Activated naive CD8-positive, alpha-beta T cell treated with anti-CD3 and anti-CD28 coated beads, Interleukin-2, amount 50 U/mL, for 24 hours (primary cell): ENCODE data around the gene ACP3.

Experiments used
- ATAC-seq: fragments of 150-1000 bp; cut with Tn5 transposase; one replicate; pipeline ENCODE4 v1.10.0; 2021
- DNase-seq: peaks from one replicate; pipeline ENCODE4 v3.0.0; 2021
- H3K27ac Mint-ChIP-seq: one replicate; pipeline ENCODE4 v1.8.0; 2021; ENCODE audit warnings: mild to moderate bottlenecking, mixed read lengths
- H3K27me3 Mint-ChIP-seq: one replicate; pipeline ENCODE4 v1.8.0; 2021; ENCODE audit warnings: mixed read lengths
- H3K36me3 Mint-ChIP-seq: one replicate; pipeline ENCODE4 v1.8.0; 2021; ENCODE audit warnings: low read depth, mixed read lengths
- H3K4me1 Mint-ChIP-seq: one replicate; pipeline ENCODE4 v1.8.0; 2021; ENCODE audit warnings: mixed read lengths
- H3K4me3 Mint-ChIP-seq: one replicate; pipeline ENCODE4 v1.8.0; 2021; ENCODE audit warnings: mild to moderate bottlenecking, moderate library complexity, mixed read lengths
- H3K9me3 Mint-ChIP-seq: one replicate; pipeline ENCODE4 v1.8.0; 2021; ENCODE audit warnings: mixed read lengths

The ACP3 gene

GRCh38 chr3:132341746-132342145 is 24.5 kb downstream of the ACP3 start:
- ATAC-seq (no peak), DNase-seq (no peak)
- no peak overlapping the region for H3K4me3 Mint-ChIP-seq
- peaks cover 17% of the 10 kb centered on the region for H3K27me3 Mint-ChIP-seq
- no peaks in the 10 kb centered on the region for H3K9me3 Mint-ChIP-seq
- H3K4me1 Mint-ChIP-seq, result peaks cover 8% of the 10 kb centered on the region
- H3K27ac Mint-ChIP-seq, result no peak overlapping the region
- no peaks in the 10 kb centered on the region for H3K36me3 Mint-ChIP-seq

GRCh38 chr3:132342183-132342582 is 25.0 kb downstream of the ACP3 start:
- Mint-ChIP-seq H3K4me3 (no peak overlapping the region), H3K27me3 (peaks cover 17% of the 10 kb centered on the region), H3K9me3 (no peaks in the 10 kb centered on the region), H3K4me1 (peaks cover 8% of the 10 kb centered on the region), H3K36me3 (no peaks in the 10 kb centered on the region), H3K27ac (no peak overlapping the region)
- DNase-seq (no peak), ATAC-seq (no peak)

GRCh38 chr3:132342610-132343009 is 25.4 kb downstream of the ACP3 start:
- H3K9me3 Mint-ChIP-seq, result no peaks in the 10 kb centered on the region

GRCh38 chr3:132343018-132343612 is 25.9 kb downstream of the ACP3 start:
- H3K27ac Mint-ChIP-seq, result no peak overlapping the region
- peaks cover 17% of the 10 kb centered on the region for H3K27me3 Mint-ChIP-seq
- H3K36me3 Mint-ChIP-seq, result no peaks in the 10 kb centered on the region
- H3K4me1 Mint-ChIP-seq, result peaks cover 8% of the 10 kb centered on the region
- no peaks in the 10 kb centered on the region for H3K9me3 Mint-ChIP-seq
- no peak overlapping the region for H3K4me3 Mint-ChIP-seq
- DNase-seq (peak; percentile 5), ATAC-seq (no peak)

More at GRCh38 chr3:132342610-132343009, 25.4 kb downstream of the ACP3 start:
- Mint-ChIP-seq H3K27me3 (peaks cover 17% of the 10 kb centered on the region), H3K36me3 (no peaks in the 10 kb centered on the region), H3K27ac (no peak overlapping the region), H3K4me1 (peaks cover 8% of the 10 kb centered on the region), H3K4me3 (no peak overlapping the region)
- no peak for DNase-seq
- no peak for ATAC-seq

- no peak overlapping the region for H3K27ac Mint-ChIP-seq
Measured at GRCh38 chr3:132344666-132345280, 27.6 kb downstream of the ACP3 start.

GRCh38 chr3:132346841-132347736 is 29.9 kb downstream of the ACP3 start:
- peaks cover 9% of the 10 kb centered on the region for H3K27me3 Mint-ChIP-seq
- H3K36me3 Mint-ChIP-seq, result no peaks in the 10 kb centered on the region
- ATAC-seq (no peak), DNase-seq (no peak)
- no peak overlapping the region for H3K4me3 Mint-ChIP-seq
- H3K27ac Mint-ChIP-seq, result no peak overlapping the region
- H3K4me1 Mint-ChIP-seq, result peaks cover 8% of the 10 kb centered on the region
- H3K9me3 Mint-ChIP-seq, result no peaks in the 10 kb centered on the region

More at GRCh38 chr3:132344666-132345280, 27.6 kb downstream of the ACP3 start:
- DNase-seq (no peak), ATAC-seq (no peak)
- no peaks in the 10 kb centered on the region for H3K36me3 Mint-ChIP-seq
- H3K4me3 Mint-ChIP-seq, result no peak overlapping the region
- no peaks in the 10 kb centered on the region for H3K9me3 Mint-ChIP-seq
- peaks cover 16% of the 10 kb centered on the region for H3K27me3 Mint-ChIP-seq
- peaks cover 8% of the 10 kb centered on the region for H3K4me1 Mint-ChIP-seq

- H3K27ac Mint-ChIP-seq, result no peak overlapping the region
- no peak for ATAC-seq
- H3K4me1 Mint-ChIP-seq, result peaks cover 8% of the 10 kb centered on the region
- peaks cover 6% of the 10 kb centered on the region for H3K27me3 Mint-ChIP-seq
- no peaks in the 10 kb centered on the region for H3K36me3 Mint-ChIP-seq
- H3K9me3 Mint-ChIP-seq, result no peaks in the 10 kb centered on the region
- H3K4me3 Mint-ChIP-seq, result no peak overlapping the region
- DNase-seq, result no peak
Measured at GRCh38 chr3:132347811-132348210, 30.6 kb downstream of the ACP3 start.

GRCh38 chr3:132348531-132348930 is 31.3 kb downstream of the ACP3 start:
- H3K4me1 Mint-ChIP-seq, result peaks cover 2% of the 10 kb centered on the region
- H3K27ac Mint-ChIP-seq, result no peak overlapping the region
- H3K9me3 Mint-ChIP-seq, result no peaks in the 10 kb centered on the region
- ATAC-seq, result no peak
- H3K4me3 Mint-ChIP-seq, result no peak overlapping the region
- H3K36me3 Mint-ChIP-seq, result no peaks in the 10 kb centered on the region
- H3K27me3 Mint-ChIP-seq, result peaks cover 1% of the 10 kb centered on the region
- no peak for DNase-seq

GRCh38 chr3:132350814-132351213 is 33.6 kb downstream of the ACP3 start:
- Mint-ChIP-seq H3K27me3 (no peaks in the 10 kb centered on the region), H3K36me3 (no peaks in the 10 kb centered on the region), H3K27ac (no peak overlapping the region), H3K9me3 (no peaks in the 10 kb centered on the region), H3K4me1 (peaks cover 2% of the 10 kb centered on the region), H3K4me3 (no peak overlapping the region)
- DNase-seq (no peak), ATAC-seq (no peak)

- H3K27me3 Mint-ChIP-seq, result no peaks in the 10 kb centered on the region
- H3K4me3 Mint-ChIP-seq, result no peak overlapping the region
- H3K27ac Mint-ChIP-seq, result no peak overlapping the region
- no peak for DNase-seq
- no peaks in the 10 kb centered on the region for H3K9me3 Mint-ChIP-seq
- peaks cover 2% of the 10 kb centered on the region for H3K4me1 Mint-ChIP-seq
- no peak for ATAC-seq
- no peaks in the 10 kb centered on the region for H3K36me3 Mint-ChIP-seq
Measured at GRCh38 chr3:132351222-132351806, 34.1 kb downstream of the ACP3 start.

GRCh38 chr3:132352556-132353143 is 35.4 kb downstream of the ACP3 start:
- Mint-ChIP-seq H3K4me3 (no peak overlapping the region), H3K9me3 (no peaks in the 10 kb centered on the region), H3K4me1 (peaks cover 2% of the 10 kb centered on the region), H3K27ac (no peak overlapping the region), H3K36me3 (no peaks in the 10 kb centered on the region), H3K27me3 (no peaks in the 10 kb centered on the region)
- ATAC-seq (peak; percentile 81), DNase-seq (peak; percentile 72)

GRCh38 chr3:132354916-132355702 is 37.9 kb downstream of the ACP3 start:
- DNase-seq (no peak), ATAC-seq (no peak)
- H3K4me1 Mint-ChIP-seq, result peaks cover 2% of the 10 kb centered on the region
- H3K27ac Mint-ChIP-seq, result no peak overlapping the region
- H3K27me3 Mint-ChIP-seq, result peaks cover 2% of the 10 kb centered on the region
- H3K4me3 Mint-ChIP-seq, result no peak overlapping the region
- H3K36me3 Mint-ChIP-seq, result no peaks in the 10 kb centered on the region
- H3K9me3 Mint-ChIP-seq, result no peaks in the 10 kb centered on the region

GRCh38 chr3:132356568-132356967 is 39.4 kb downstream of the ACP3 start:
- Mint-ChIP-seq H3K36me3 (no peaks in the 10 kb centered on the region), H3K4me1 (peaks cover 2% of the 10 kb centered on the region), H3K9me3 (no peaks in the 10 kb centered on the region), H3K27me3 (peaks cover 6% of the 10 kb centered on the region), H3K27ac (no peak overlapping the region), H3K4me3 (no peak overlapping the region)
- ATAC-seq, result no peak
- no peak for DNase-seq

- Mint-ChIP-seq H3K36me3 (no peaks in the 10 kb centered on the region), H3K27ac (no peak overlapping the region), H3K4me1 (no peaks in the 10 kb centered on the region), H3K9me3 (no peaks in the 10 kb centered on the region), H3K27me3 (peaks cover 18% of the 10 kb centered on the region), H3K4me3 (no peak overlapping the region)
- ATAC-seq (no peak), DNase-seq (no peak)
Measured at GRCh38 chr3:132360717-132361116, 43.5 kb downstream of the ACP3 start.
